Neural progenitor cell (in vitro differentiated cells): ENCODE results near the gene POC1A. TPM values are rescaled to one million over a fixed set of nuclear protein-coding genes. Genes with fewer than 3 reads are reported as not detected.

ENCODE experiments used
- DNase-seq: peaks from one replicate; pipeline ENCODE4 v3.0.0-alpha.2; 2016; ENCODE audit warnings: low spot score
- H2AFZ ChIP-seq: fragments of 200-600 bp; sonication (generic); replicated peaks from 2 replicates; pipeline ENCODE4 v1.6.1; 2016; ENCODE audit warnings: antibody characterized with exemption
- H3F3A ChIP-seq: fragments of 200-600 bp; sonication (generic); 2 replicates; pipeline ENCODE4 v1.6.1; 2016; ENCODE audit warnings: antibody characterized with exemption, low read depth
- H3K27ac ChIP-seq: fragments of 200-600 bp; sonication (generic); 2 replicates; pipeline ENCODE4 v1.5.1; 2016; ENCODE audit warnings: mild to moderate bottlenecking
- H3K27me3 ChIP-seq: fragments of 200-600 bp; sonication (generic); 2 replicates; pipeline ENCODE4 v1.6.1; 2016; ENCODE audit warnings: mild to moderate bottlenecking, moderate library complexity
- H3K36me3 ChIP-seq: fragments of 200-600 bp; sonication (generic); 2 replicates; pipeline ENCODE4 v1.5.1; 2016
- H3K4me1 ChIP-seq: fragments of 200-600 bp; sonication (generic); 2 replicates; pipeline ENCODE4 v1.6.1; 2016; ENCODE audit warnings: mixed run types
- H3K4me2 ChIP-seq: fragments of 200-600 bp; sonication (generic); 2 replicates; pipeline ENCODE4 v1.6.1; 2016
- H3K4me3 ChIP-seq: fragments of 200-600 bp; sonication (generic); 2 replicates; pipeline ENCODE4 v1.5.1; 2016
- H3K79me2 ChIP-seq: fragments of 200-600 bp; sonication (generic); 2 replicates; pipeline ENCODE4 v1.6.1; 2016; ENCODE audit warnings: low read depth
- H3K9ac ChIP-seq: fragments of 200-600 bp; sonication (generic); 2 replicates; pipeline ENCODE4 v1.6.1; 2016
- H3K9me3 ChIP-seq: fragments of 200-600 bp; sonication (generic); 2 replicates; pipeline ENCODE4 v1.5.1; 2016; ENCODE audit warnings: low read depth
- H4K20me1 ChIP-seq: fragments of 200-600 bp; sonication (generic); 2 replicates; pipeline ENCODE4 v1.6.1; 2016; ENCODE audit warnings: low read depth
- H3K27ac Mint-ChIP-seq: 3 replicates; pipeline ENCODE4 v1.8.0; 2021; ENCODE audit warnings: mixed read lengths
- H3K27me3 Mint-ChIP-seq: 2 replicates; pipeline ENCODE4 v1.8.0; 2022; ENCODE audit warnings: low read depth, mild to moderate bottlenecking, inconsistent platforms, moderate library complexity, mixed read lengths; ENCODE audit not compliant: insufficient read depth
- H3K36me3 Mint-ChIP-seq: 3 replicates; pipeline ENCODE4 v1.8.0; 2021; ENCODE audit warnings: mixed read lengths
- H3K4me1 Mint-ChIP-seq: 3 replicates; pipeline ENCODE4 v1.8.0; 2021; ENCODE audit warnings: mixed read lengths
- H3K4me3 Mint-ChIP-seq: 3 replicates; pipeline ENCODE4 v1.8.0; 2021; ENCODE audit warnings: mild to moderate bottlenecking, moderate library complexity, mixed read lengths
- H3K9me3 Mint-ChIP-seq: 3 replicates; pipeline ENCODE4 v1.8.0; 2020; ENCODE audit warnings: mixed read lengths
- CTCF ChIP-seq: fragments of 200-600 bp; sonication (generic); IDR thresholded peaks from 2 replicates; pipeline ENCODE4 v1.5.1; 2017; ENCODE audit warnings: antibody characterized with exemption, mild to moderate bottlenecking
- EZH2 ChIP-seq: fragments of 200-600 bp; sonication (generic); IDR thresholded peaks from 2 replicates; pipeline ENCODE4 v1.6.1; 2017; ENCODE audit warnings: antibody characterized with exemption, mild to moderate bottlenecking, moderate library complexity
- EZH2phosphoT487 ChIP-seq: fragments of 200-600 bp; sonication (generic); IDR thresholded peaks from 2 replicates; pipeline ENCODE4 v1.6.1; 2017; ENCODE audit warnings: antibody characterized with exemption
- total RNA-seq: library from RNA; depleted of rRNA; stranded (reverse); fragments of >200 nt; gene quantifications from 2 replicates; pipeline ENCODE4 v1.2.3, GENCODE V29; 2015; ENCODE audit warnings: low replicate concordance

POC1A gene
- total RNA-seq, 1 donor from 2014 or later: 10.3 TPM

- no peak overlapping the region for H2AFZ ChIP-seq
- no peaks in the 10 kb centered on the region for H3K79me2 ChIP-seq
- H4K20me1 ChIP-seq: no peaks in the 10 kb centered on the region
- no peak overlapping the region for H3K4me2 ChIP-seq
- peaks cover 10% of the 10 kb centered on the region for H3K4me1 ChIP-seq
- no peaks in the 10 kb centered on the region for H3K36me3 Mint-ChIP-seq
- H3K4me3 Mint-ChIP-seq: no peak overlapping the region
- H3K27ac ChIP-seq: no peak overlapping the region
- H3K4me1 Mint-ChIP-seq: peaks cover 37% of the 10 kb centered on the region
- H3K9me3 ChIP-seq: no peaks in the 10 kb centered on the region
- H3K27me3 ChIP-seq: no peaks in the 10 kb centered on the region
- no peaks in the 10 kb centered on the region for H3K36me3 ChIP-seq
- H3K9ac ChIP-seq: no peak overlapping the region
- no peak for DNase-seq
- no peak overlapping the region for H3K4me3 ChIP-seq
- no peaks in the 10 kb centered on the region for H3K9me3 Mint-ChIP-seq
- peaks cover 4% of the 10 kb centered on the region for H3K27me3 Mint-ChIP-seq
- H3K27ac Mint-ChIP-seq: no peak overlapping the region
- H3F3A ChIP-seq: no peaks in the 10 kb centered on the region
- TF ChIP-seq EZH2phosphoT487 (no peak), CTCF (peak; percentile 19), EZH2 (no peak)
Measured at GRCh38 chr3:52084954-52085680, 69.1 kb downstream of the POC1A start.

- no peak for DNase-seq
- H3K27ac ChIP-seq: no peak overlapping the region
- no peaks in the 10 kb centered on the region for H3K27me3 ChIP-seq
- Mint-ChIP-seq H3K36me3 (no peaks in the 10 kb centered on the region), H3K9me3 (no peaks in the 10 kb centered on the region), H3K27ac (peak overlapping the region; percentile 63), H3K27me3 (peaks cover 4% of the 10 kb centered on the region), H3K4me1 (peaks cover 30% of the 10 kb centered on the region), H3K4me3 (no peak overlapping the region)
- no peaks in the 10 kb centered on the region for H3K36me3 ChIP-seq
- no peak for TF ChIP-seq CTCF
- TF ChIP-seq EZH2: no peak
- TF ChIP-seq EZH2phosphoT487: no peak
- no peak overlapping the region for H3K4me3 ChIP-seq
- H3K9me3 ChIP-seq: no peaks in the 10 kb centered on the region
- no peaks in the 10 kb centered on the region for H3K79me2 ChIP-seq
- peaks cover 10% of the 10 kb centered on the region for H3K4me1 ChIP-seq
- no peak overlapping the region for H3K4me2 ChIP-seq
- no peak overlapping the region for H2AFZ ChIP-seq
- no peaks in the 10 kb centered on the region for H4K20me1 ChIP-seq
- no peaks in the 10 kb centered on the region for H3F3A ChIP-seq
- no peak overlapping the region for H3K9ac ChIP-seq
Measured at GRCh38 chr3:52084216-52084945, 69.8 kb downstream of the POC1A start.

GRCh38 chr3:52083556-52084087, 70.6 kb downstream of the POC1A start:
- H3K36me3 ChIP-seq: no peaks in the 10 kb centered on the region
- H3K79me2 ChIP-seq: no peaks in the 10 kb centered on the region
- H3K4me1 ChIP-seq: peaks cover 7% of the 10 kb centered on the region
- Mint-ChIP-seq H3K4me3 (no peak overlapping the region), H3K9me3 (no peaks in the 10 kb centered on the region), H3K4me1 (peaks cover 22% of the 10 kb centered on the region), H3K27ac (peak overlapping the region; percentile 3), H3K27me3 (peaks cover 4% of the 10 kb centered on the region), H3K36me3 (no peaks in the 10 kb centered on the region)
- no peaks in the 10 kb centered on the region for H3F3A ChIP-seq
- no peak for DNase-seq
- H3K4me3 ChIP-seq: no peak overlapping the region
- H3K9me3 ChIP-seq: no peaks in the 10 kb centered on the region
- H3K27me3 ChIP-seq: no peaks in the 10 kb centered on the region
- H4K20me1 ChIP-seq: no peaks in the 10 kb centered on the region
- H3K27ac ChIP-seq: no peak overlapping the region
- no peak overlapping the region for H2AFZ ChIP-seq
- TF ChIP-seq EZH2phosphoT487: no peak
- no peak for TF ChIP-seq EZH2
- no peak for TF ChIP-seq CTCF
- no peak overlapping the region for H3K4me2 ChIP-seq
- no peak overlapping the region for H3K9ac ChIP-seq
